Measurements from ENCODE around the gene CENPU. TPM values are rescaled to one million over a fixed set of nuclear protein-coding genes. Genes with fewer than 3 reads are reported as not detected.

The CENPU gene
- total and polyA plus RNA-seq, 2 of the 13 experiments (the other 11 are each of a cell fraction or from before 2014, with no cell fraction given) = 11.7 to 35.8 TPM

- DNase-seq (ENCODE audit: low spot score) = no peak
- ChIA-PET CTCF (ENCODE audit: low intra/inter-chr PET ratio, low total read pairs) (no interaction called here), POLR2A (no interaction called here)
- Histone ChIP-seq H3K9ac (ENCODE audit: insufficient read depth, low read depth, low read length) (no peak overlapping the region), H3K27me3 (ENCODE audit: control insufficient read depth in 1 of 2, insufficient read depth in 2 of 2, low read length in 2 of 2) (no peaks in the 10 kb centered on the region), H3K4me2 (ENCODE audit: low read depth, low read length) (no peak overlapping the region), H3K27ac (ENCODE audit: extremely low read length, insufficient read depth, low read length) (no peak overlapping the region), H3K4me3 (replicated peaks in 1 of 3; ENCODE audit: insufficient read depth in 1 of 3, low read depth in 2 of 3, low read length in 3 of 3) (no peak overlapping the region), H3K4me1 (ENCODE audit: insufficient read depth, low read length) (peaks cover 10% of the 10 kb centered on the region), H3K79me2 (ENCODE audit: insufficient read depth, low read length) (no peaks in the 10 kb centered on the region), H3K36me3 (replicated peaks in 1 of 2; ENCODE audit: control insufficient read depth in 1 of 2, insufficient read depth in 2 of 2, low read length in 2 of 2) (peaks cover 1 to 7% of the 10 kb centered on the region in 2 experiments; a peak in 2 of 5 replicates), H4K20me1 (ENCODE audit: insufficient read depth, low read length) (no peaks in the 10 kb centered on the region), H2AFZ (ENCODE audit: low read length) (no peak overlapping the region), H3K9me3 (ENCODE audit: low read length) (no peaks in the 10 kb centered on the region)
- in situ Hi-C loops (cut with HindIII; ENCODE audit: extremely low pct_ligation_motif_present, low pct_unique_long_range_greater_than_20kb) = no loop called here
- intact Hi-C loops (cut with micrococcal nuclease; ENCODE audit: unreplicated experiment) = no loop called here
- BruUV-seq (replicated peaks) = no TSS peak
- no peak for FAIRE-seq
- ATAC-seq = no peak
- whole genome bisulfite sequencing (ENCODE audit: low lambda C conversion rate) = 88% methylated on average over 7 of the region's 8 CpGs
- TF ChIP-seq HBP1 (CRISPR knock-in tag; IDR thresholded peaks at IDR 0.05; ENCODE audit: low read depth) = no peak
- TF ChIP-seq POGK (CRISPR knock-in tag; conservative IDR thresholded peaks at IDR 0.05) = no peak
- TF ChIP-seq ASH2L (IDR thresholded peaks at IDR 0.05; ENCODE audit: insufficient read length, low read depth, low read length) = no peak
- no peak for TF ChIP-seq BCLAF1 (IDR thresholded peaks at IDR 0.05)
- no peak for TF ChIP-seq CREB1 (IDR thresholded peaks at IDR 0.05)
- no peak for TF ChIP-seq CREB1 (CRISPR knock-in tag; IDR thresholded peaks at IDR 0.05)
- TF ChIP-seq CREBL2 (CRISPR knock-in tag; IDR thresholded peaks at IDR 0.05; ENCODE audit: borderline replicate concordance) = no peak
- no peak for TF ChIP-seq MXD3 (CRISPR knock-in tag; IDR thresholded peaks at IDR 0.05)
- TF ChIP-seq TFDP1 (CRISPR knock-in tag; IDR thresholded peaks at IDR 0.05; ENCODE audit: borderline replicate concordance) = no peak
- no peak for TF ChIP-seq MED8 (CRISPR knock-in tag; IDR thresholded peaks at IDR 0.05; ENCODE audit: insufficient replicate concordance)
- no peak for TF ChIP-seq PRPF4 (IDR thresholded peaks at IDR 0.05; ENCODE audit: low read depth, low read length, poor library complexity, severe bottlenecking)
- TF ChIP-seq ZNF513 (CRISPR knock-in tag; conservative IDR thresholded peaks at IDR 0.05) = no peak
These were observed 44.4 kb upstream of the CENPU start for GRCh38 chr4:184778325-184778724.
